CD1c-positive myeloid dendritic cell (primary cell): ENCODE results near the gene KRT84.
A peak's percentile ranks its signal among the peaks of the same experiment; 100 is the strongest.

ENCODE experiments used
- DNase-seq: peaks from one replicate; pipeline ENCODE4 v3.0.0-alpha.2; 2016; ENCODE audit errors: extremely low spot score

KRT84 gene

DNA sequence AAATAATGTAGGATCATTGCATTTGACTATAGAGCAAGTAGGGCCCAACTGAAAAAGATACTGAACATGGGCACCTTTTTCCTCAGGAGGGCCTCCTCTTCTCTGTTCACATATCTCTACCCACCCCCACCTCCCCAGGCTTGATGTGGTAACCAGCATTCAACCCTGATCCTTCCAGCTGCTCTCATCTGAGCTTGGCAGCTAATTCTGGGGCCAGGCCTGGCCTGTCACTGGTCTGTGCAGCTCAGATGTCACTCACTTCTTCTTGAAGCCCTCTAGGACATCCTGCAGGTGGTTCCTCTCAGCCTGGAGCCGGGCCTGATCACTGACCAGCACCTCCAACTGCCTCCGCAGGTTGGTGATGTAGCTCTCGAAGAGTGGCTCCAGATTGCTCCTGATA is 2.1 kb downstream of the KRT84 start:
- DNase-seq, result no peak

- DNase-seq, result no peak
Measured at GRCh38 chr12:52382854-52383253, 2.6 kb downstream of the KRT84 start.

DNA sequence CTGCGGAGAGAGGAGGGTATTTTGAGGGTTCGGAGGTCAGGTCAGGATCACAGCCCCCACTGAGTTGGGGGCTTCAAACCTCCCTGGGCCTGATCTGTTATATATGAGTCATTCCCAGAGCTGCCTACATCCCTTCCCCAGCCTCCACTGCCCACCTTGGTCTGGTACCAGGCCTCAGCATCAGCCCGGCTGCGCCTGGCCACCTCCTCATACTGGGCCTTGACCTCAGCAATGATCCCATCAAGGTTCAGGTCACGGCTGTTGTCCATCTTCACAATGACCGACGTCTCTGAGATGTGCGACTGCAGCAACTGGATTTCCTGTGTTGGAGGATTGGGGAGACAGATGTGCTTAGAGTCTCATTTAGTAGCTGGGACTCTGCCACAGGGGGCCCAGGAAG is 4.2 kb downstream of the KRT84 start:
- DNase-seq, result no peak

DNA sequence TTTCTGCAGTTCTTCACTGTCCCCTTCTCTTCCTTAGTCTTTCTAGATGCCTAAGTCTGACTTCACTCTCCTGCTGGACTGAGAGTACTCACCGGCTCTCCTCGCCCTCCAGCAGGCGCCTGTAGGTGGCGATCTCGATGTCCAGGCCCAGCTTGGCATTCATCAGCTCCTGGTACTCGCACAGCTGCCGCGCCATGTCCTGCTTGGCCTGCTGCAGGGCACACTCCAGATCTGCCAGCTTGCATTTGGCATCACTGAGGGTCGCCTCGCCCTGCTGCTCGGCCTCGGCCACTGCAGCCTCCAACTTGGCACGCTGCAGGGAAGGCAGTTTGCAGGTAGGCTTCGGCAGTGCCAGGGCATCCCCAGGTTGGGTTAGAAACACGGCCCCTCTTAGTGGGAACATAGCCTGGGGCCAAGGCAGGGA is 5.2 kb downstream of the KRT84 start:
- DNase-seq, result no peak

DNA sequence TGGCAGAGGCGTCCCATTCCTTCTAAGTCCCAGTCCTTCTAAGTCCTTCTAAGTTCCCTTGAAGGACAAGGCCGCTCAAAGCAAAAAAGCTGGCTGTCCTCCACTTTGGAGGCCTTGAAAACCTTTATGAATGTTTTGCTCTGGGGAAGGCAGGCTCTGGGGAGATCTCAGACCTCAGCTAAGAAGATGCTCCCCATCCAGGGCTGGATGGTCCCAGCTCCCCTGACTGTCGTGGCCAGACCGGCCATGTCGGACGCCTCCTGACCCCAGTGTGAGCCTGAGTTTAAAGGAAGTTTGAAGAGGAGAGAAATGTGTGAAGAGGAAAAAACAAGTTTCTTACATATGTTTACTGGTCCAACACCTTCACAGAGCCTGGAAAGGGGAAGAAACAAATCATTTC is 5.9 kb downstream of the KRT84 start:
- no peak for DNase-seq

- DNase-seq, result no peak
Measured at GRCh38 chr12:52378091-52378490, 7.4 kb downstream of the KRT84 start.

DNA sequence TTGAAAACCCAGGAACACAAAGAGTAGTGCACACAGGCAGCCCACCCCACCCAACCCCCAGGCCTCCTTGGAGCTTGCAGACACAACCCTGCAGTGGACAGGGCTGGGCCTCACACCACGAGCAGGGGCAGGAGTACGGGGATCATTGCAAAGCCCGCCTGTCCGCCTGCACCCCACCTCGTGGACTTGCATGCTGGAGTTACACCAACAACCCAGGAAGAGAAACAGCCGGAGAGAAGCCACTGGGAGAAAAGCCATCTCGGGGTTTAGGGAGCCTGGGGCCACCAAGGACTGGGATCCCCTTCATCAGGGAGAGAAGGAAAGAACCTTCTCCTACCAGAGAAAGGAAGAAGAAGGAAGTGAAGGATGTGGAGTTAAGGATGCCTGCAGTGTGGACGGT is 8.2 kb downstream of the KRT84 start:
- DNase-seq, result no peak

- DNase-seq, result peak; percentile 73
Measured at GRCh38 chr12:52372216-52373154, 13.0 kb downstream of the KRT84 start.

GRCh38 chr12:52371716-52372115 is 13.7 kb downstream of the KRT84 start:
- DNase-seq, result no peak

- DNase-seq, result no peak
Measured at GRCh38 chr12:52370926-52371608, 14.4 kb downstream of the KRT84 start.

DNA sequence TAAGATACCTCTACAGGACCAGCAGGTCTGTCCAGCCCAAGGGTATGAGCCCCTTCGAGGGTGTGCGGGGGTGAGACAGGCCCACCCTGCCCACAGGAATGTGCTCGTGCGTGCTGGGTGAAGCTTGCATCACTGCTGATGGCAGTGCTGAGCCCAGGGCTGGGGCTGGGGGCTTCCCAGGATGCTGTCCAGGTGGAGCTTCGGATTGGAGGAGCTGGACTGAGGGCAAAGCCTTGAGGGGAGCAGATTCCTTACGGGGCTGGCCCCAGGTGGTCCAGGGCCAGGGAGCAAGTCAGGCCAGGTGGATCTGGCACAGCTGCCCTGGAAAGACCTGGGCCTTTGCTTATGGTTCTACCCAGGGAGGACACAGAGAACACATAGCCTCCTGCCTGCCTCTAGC is 15.6 kb downstream of the KRT84 start:
- no peak for DNase-seq

DNA sequence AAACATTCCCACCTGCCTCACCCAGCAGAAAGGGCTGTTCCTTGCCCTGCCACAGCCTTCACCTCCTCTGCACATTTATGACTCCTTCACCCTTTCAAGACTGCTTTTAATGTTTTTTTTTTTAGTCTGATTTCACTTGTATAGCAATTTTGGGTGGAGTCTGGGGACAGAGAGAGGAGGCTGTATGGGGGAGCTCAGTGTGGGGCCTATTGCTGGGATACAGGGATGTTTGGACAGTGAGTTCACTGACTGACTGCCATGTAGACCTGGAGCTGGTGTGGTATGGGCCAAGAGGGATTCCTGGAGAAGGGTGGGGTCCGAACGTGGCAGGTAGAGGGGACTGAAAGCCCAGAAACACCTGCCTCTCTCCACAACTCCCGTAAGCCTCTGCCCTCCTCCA is 16.2 kb downstream of the KRT84 start:
- DNase-seq, result no peak

DNA sequence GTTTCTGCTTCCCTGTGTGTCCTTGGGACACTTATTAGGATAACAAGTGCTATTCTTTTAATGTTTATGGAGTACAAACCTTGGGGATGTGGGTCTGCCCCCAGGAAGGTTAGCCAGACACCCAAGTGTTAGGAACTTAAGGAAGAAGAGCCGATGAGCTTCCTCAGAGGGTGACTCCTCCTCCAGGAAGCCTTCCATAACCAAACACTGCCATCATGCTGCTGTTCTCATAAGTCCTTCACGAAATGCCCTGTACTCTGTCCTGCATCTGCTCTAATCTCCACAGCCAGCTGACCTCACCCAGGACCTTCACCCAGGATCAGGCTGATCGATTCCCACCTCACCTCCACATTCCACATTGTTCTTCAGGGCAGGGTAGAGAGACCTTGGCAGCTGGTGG is 16.9 kb downstream of the KRT84 start:
- no peak for DNase-seq

GRCh38 chr12:52367876-52368275 is 17.6 kb downstream of the KRT84 start:
- DNase-seq, result no peak

GRCh38 chr12:52366738-52367485 is 18.5 kb downstream of the KRT84 start, which contains the start of gene KRT85:
KRT85 (minus strand) TSS chr12:52367481; CDS start chr12:52367405, 76 bp downstream.
- no peak for DNase-seq

DNA sequence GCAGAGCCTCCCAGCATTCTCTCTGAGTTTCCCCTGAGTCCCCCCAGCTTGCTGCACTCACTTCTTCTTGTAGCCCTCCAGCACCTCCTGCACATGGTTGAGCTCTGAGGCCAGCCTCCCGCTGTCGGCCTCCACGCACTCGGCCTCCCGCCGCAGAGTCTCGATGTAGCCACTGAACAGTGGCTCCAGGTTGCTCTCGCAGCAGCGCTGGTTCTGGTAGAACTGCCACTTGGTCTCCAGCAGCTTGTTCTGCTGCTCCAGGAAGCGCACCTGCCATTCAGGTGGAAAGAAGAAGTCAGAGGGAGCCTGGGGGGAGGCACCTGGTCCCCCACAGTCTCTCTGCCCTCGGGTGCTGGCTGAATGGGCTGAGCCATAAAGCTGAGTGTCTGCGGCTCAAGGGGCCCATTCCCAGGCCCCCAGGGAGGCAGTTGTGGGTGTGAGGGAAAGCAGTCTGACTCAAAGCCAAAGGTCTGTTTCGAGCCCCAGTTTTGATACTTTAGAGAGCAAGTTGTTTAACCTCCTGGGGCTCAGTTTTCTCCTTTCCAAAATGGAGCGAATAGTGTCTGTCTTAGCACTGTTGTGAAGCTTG is 20.5 kb downstream of the KRT84 start:
- no peak for DNase-seq

GRCh38 chr12:52364061-52364460 is 21.4 kb downstream of the KRT84 start:
- no peak for DNase-seq

- no peak for DNase-seq
Measured at GRCh38 chr12:52363111-52363679, 22.3 kb downstream of the KRT84 start.

DNA sequence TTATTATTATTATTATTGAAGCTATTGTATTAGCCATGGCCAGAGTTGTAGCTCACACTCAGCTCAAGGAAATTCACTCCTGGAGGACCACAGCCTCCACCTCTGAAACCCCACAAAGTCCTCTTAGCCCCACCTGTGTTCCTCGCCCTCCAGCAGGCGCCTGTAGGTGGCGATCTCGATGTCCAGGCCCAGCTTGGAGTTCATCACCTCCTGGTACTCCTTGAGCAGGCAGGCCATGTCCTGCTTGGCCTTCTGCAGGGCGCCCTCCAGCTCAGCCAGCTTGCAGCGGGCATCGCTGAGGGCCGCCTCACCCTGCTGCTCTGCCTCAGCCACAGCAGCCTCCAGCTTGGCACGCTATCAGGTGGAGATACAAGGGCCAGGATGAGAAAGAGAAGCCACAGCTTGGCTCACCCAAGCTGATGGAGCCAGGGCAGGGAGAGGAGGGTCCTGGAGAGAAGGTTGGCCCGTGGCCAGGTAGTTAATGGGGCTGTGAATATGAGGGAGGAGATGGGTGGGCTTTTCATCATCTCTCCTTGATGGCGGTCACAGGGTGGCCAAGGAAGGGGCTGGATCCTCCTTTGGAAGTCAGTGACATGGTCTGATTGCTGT is 23.2 kb downstream of the KRT84 start:
- no peak for DNase-seq

DNA sequence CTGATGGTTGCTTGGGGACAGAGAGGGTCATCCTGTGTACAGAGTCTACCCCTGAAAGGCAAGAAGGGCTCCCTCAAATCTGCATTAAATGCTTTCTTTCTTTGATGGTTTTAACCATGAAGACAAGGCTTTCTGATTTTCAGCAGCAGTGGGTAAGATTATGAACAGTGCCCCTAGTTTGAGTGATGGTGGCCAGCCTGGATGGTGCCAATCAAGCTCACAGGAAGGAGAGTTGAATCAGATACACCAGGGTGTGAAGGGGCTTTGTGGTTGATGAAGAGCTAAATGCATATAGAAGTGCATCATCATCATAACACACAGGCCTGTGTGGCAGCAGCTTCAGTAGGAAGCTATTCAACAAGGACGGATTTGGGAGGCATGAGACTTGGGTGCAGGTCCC is 23.9 kb downstream of the KRT84 start:
- no peak for DNase-seq

GRCh38 chr12:52360663-52361271 is 24.7 kb downstream of the KRT84 start:
- no peak for DNase-seq
